ENCODE data around the gene C2orf42.
"Not testable (repeated sequence)": the region's sequence is repeated elsewhere in the genome, so short reads cannot be mapped to it uniquely, and the experiment has no call there.

The C2orf42 gene

GRCh38 chr2:70122470-70122869, 68.3 kb downstream of the C2orf42 start:
- H4K20me1 ChIP-seq = no peaks in the 10 kb centered on the region
- peaks cover 93% of the 10 kb centered on the region for H3K4me1 ChIP-seq
- no peaks in the 10 kb centered on the region for H3K9me3 ChIP-seq
- H3K9ac ChIP-seq = no peak overlapping the region
- no peaks in the 10 kb centered on the region for H3K36me3 ChIP-seq
- TF ChIP-seq Cebpa-rat (IDR thresholded peaks at IDR 0.05) = no peak
- H3K27ac ChIP-seq = peak overlapping the region; percentile 86
- no peaks in the 10 kb centered on the region for H3K27me3 ChIP-seq
- peak overlapping the region; percentile 96 for H3K4me2 ChIP-seq
- H3K4me3 ChIP-seq = no peak overlapping the region

- no peak overlapping the region for H3K4me3 ChIP-seq
- H3K9ac ChIP-seq = peak overlapping the region; percentile 71
- H3K4me2 ChIP-seq = peak overlapping the region; percentile 96
- peaks cover 93% of the 10 kb centered on the region for H3K4me1 ChIP-seq
- no peaks in the 10 kb centered on the region for H3K27me3 ChIP-seq
- H3K36me3 ChIP-seq = no peaks in the 10 kb centered on the region
- no peak for TF ChIP-seq Cebpa-rat (IDR thresholded peaks at IDR 0.05)
- no peaks in the 10 kb centered on the region for H3K9me3 ChIP-seq
- H4K20me1 ChIP-seq = no peaks in the 10 kb centered on the region
- peak overlapping the region; percentile 86 for H3K27ac ChIP-seq
Measured at GRCh38 chr2:70121627-70122372, 69.0 kb downstream of the C2orf42 start.

GRCh38 chr2:70118798-70119454, 71.9 kb downstream of the C2orf42 start:
- H3K4me3 ChIP-seq = no peak overlapping the region
- H3K27me3 ChIP-seq = no peaks in the 10 kb centered on the region
- H3K4me1 ChIP-seq = peaks cover 91% of the 10 kb centered on the region
- H4K20me1 ChIP-seq = no peaks in the 10 kb centered on the region
- H3K36me3 ChIP-seq = no peaks in the 10 kb centered on the region
- H3K4me2 ChIP-seq = peak overlapping the region; percentile 96
- no peak for TF ChIP-seq Cebpa-rat (IDR thresholded peaks at IDR 0.05)
- peak overlapping the region; percentile 86 for H3K27ac ChIP-seq
- peak overlapping the region; percentile 75 for H3K9ac ChIP-seq
- no peaks in the 10 kb centered on the region for H3K9me3 ChIP-seq

GRCh38 chr2:70116936-70117552, 73.8 kb downstream of the C2orf42 start:
- peak overlapping the region; percentile 54 for H3K9ac ChIP-seq
- H3K27me3 ChIP-seq = no peaks in the 10 kb centered on the region
- H4K20me1 ChIP-seq = no peaks in the 10 kb centered on the region
- no peak for TF ChIP-seq Cebpa-rat (IDR thresholded peaks at IDR 0.05)
- H3K4me2 ChIP-seq = peak overlapping the region; percentile 68
- peak overlapping the region; percentile 63 for H3K27ac ChIP-seq
- H3K36me3 ChIP-seq = no peaks in the 10 kb centered on the region
- H3K4me1 ChIP-seq = peaks cover 75% of the 10 kb centered on the region
- H3K4me3 ChIP-seq = no peak overlapping the region
- H3K9me3 ChIP-seq = no peaks in the 10 kb centered on the region

DNA sequence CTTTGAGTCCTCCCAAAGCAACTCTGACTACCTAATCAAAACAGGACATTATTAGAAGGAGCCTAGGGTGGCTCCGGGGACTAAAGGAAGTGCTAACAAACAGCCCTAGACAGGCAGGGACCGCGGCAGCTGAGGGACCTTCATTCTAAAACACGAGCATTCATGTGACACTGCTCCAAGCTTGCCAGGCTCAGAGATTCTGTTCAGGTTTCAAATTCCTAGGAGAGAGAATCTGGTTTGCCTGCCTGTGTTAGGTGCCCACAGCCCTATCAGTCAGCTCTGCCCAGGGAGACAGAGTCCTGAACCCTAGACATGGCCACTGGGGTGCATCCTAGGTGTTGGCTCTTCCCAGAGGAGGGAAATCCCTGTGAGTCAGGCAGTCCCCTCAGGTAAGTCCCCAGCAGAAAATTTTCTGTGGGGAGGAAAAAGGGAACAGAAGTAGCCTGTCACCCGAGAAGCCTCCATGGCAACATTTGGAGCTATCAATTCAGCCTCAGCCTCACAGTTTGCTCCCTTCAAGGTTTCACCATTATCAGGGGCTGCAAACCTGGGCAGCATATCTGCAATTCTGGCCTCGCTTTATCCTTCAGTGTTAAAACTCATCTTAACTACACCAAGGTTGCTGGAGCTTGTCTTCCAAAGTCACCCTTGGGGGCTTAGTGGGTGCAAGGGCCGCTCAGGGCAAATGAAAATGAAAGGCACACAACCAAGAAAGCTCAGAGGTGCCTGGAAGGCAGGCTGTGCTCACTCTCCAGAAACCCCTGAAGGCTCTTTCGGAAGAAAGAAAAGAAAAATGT, 75.0 kb downstream of the C2orf42 start:
- Histone ChIP-seq H3K27me3 (no peaks in the 10 kb centered on the region), H3K4me2 (peak overlapping the region; percentile 68), H4K20me1 (no peaks in the 10 kb centered on the region), H3K9me3 (no peaks in the 10 kb centered on the region), H3K27ac (peak overlapping the region; percentile 63), H3K36me3 (no peaks in the 10 kb centered on the region), H3K4me1 (peaks cover 74% of the 10 kb centered on the region), H3K4me3 (no peak overlapping the region), H3K9ac (peak overlapping the region; percentile 54)
- no peak for TF ChIP-seq Cebpa-rat (IDR thresholded peaks at IDR 0.05)

GRCh38 chr2:70113359-70114070, 77.3 kb downstream of the C2orf42 start:
- Histone ChIP-seq H3K4me1 (peaks cover 54% of the 10 kb centered on the region), H3K27me3 (no peaks in the 10 kb centered on the region), H3K4me2 (no peak overlapping the region), H3K9me3 (no peaks in the 10 kb centered on the region), H3K27ac (no peak overlapping the region), H4K20me1 (no peaks in the 10 kb centered on the region), H3K36me3 (no peaks in the 10 kb centered on the region), H3K9ac (no peak overlapping the region), H3K4me3 (no peak overlapping the region)
- no peak for TF ChIP-seq Cebpa-rat (IDR thresholded peaks at IDR 0.05)

DNA sequence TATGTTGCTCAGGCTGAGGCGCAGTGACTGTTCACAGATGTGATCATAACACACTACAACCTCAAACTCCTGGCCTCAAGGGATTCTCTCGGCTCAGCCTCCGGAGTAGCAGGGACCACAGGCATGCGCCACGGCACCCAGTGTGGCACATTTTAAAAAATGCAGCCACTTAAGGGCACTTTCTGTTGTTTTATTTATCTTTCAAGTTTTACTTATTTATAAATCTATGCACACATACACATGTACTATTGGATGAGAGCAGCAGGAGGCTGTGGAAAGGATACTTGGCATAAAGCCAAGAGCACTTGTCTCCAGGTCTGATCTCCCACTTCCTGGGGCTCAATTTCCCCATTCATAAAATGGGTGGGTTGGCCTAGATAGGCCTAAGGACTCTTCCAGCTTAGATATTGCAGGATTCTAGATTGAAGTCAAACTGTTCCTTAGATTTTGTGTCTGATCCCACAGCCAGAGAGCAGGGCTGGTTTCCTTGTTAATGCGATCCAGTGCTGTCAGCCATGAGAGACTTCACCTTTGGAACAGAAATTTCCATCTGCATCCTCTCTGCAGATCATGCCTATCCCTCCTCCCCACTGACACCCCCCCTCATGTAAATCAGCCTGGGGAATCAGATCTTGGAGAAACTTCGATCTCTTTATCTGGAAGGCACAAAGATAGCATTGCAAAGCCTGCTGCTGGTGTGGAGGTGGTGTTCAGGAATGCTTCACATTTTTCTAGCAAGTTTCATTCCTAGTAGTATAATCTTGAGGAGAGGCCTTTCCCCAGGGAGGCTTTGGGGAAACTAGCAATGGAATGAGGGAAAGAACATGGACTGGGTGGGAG, 78.8 kb downstream of the C2orf42 start:
- peak overlapping the region; percentile 37 for H3K4me2 ChIP-seq
- no peak overlapping the region for H3K9ac ChIP-seq
- H3K4me1 ChIP-seq = peaks cover 53% of the 10 kb centered on the region
- no peak overlapping the region for H3K4me3 ChIP-seq
- no peak overlapping the region for H3K27ac ChIP-seq
- H3K36me3 ChIP-seq = no peaks in the 10 kb centered on the region
- no peaks in the 10 kb centered on the region for H3K9me3 ChIP-seq
- TF ChIP-seq Cebpa-rat (IDR thresholded peaks at IDR 0.05) = no peak
- no peaks in the 10 kb centered on the region for H3K27me3 ChIP-seq
- no peaks in the 10 kb centered on the region for H4K20me1 ChIP-seq

DNA sequence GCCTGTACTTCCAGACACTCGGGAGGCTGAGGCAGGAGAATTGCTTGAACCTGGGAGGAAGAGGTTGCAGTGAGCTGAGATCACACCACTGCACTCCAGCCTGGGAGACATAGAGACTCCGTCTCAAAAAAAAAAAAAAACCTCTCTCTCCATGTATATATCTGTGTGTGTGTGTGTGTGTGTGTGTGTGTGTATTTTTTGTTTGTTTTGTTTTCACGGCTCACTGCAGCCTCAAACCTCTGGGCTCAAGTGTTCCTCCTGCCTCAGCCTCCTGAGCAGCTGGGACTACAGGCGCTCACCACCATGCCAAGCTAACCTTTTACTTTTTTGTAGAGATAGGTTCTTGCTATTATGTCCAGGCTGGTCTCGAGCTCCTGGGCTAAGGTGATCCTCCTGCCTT, 80.4 kb downstream of the C2orf42 start:
- not testable (repeated sequence) for H3K9ac ChIP-seq, H3K9me3 ChIP-seq, H3K4me3 ChIP-seq, H3K36me3 ChIP-seq, H3K4me2 ChIP-seq, H4K20me1 ChIP-seq, H3K27ac ChIP-seq, H3K27me3 ChIP-seq
- peaks cover 37% of the 10 kb centered on the region for H3K4me1 ChIP-seq

DNA sequence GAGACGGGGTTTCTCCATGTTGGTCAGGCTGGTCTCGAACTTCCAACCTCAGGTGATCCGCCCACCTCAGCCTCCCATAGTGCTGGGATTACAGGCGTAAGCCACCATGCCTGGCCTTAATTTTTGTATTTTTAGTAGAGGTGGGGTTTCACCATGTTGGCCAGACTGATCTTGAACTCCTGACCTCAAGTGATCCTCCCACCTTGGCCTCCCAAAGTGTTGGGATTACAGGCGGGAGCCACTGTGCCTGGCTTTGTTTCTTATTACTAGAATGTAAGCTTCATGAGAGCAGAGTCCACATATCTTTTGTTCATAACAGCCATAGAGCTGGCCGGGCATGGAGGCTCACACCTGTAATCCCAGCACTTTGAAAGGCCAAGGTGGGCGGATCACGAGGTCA, 84.7 kb downstream of the C2orf42 start:
- not testable (repeated sequence) for H3K9me3 ChIP-seq, H3K9ac ChIP-seq, H3K4me3 ChIP-seq, H3K27ac ChIP-seq, H3K4me2 ChIP-seq, H3K36me3 ChIP-seq, H3K27me3 ChIP-seq, H4K20me1 ChIP-seq
- peaks cover 38% of the 10 kb centered on the region for H3K4me1 ChIP-seq

All from BLaER1 (cell line).